Measurements from ENCODE around the gene ZNHIT6. TPM values are rescaled to one million over a fixed set of nuclear protein-coding genes. Genes with fewer than 3 reads are reported as not detected.
A peak's percentile ranks its signal among the peaks of the same experiment; 100 is the strongest.

ZNHIT6 gene
- total RNA-seq, 1 experiment from 2014 or later = 13.4 TPM

- in situ Hi-C loops (cut with HindIII; ENCODE audit: low pct_unique_long_range_greater_than_20kb, low sequenced_read_pairs) = no loop called here
- no peak for DNase-seq (ENCODE audit: low read depth, low spot score)
These were observed 69.8 kb downstream of the ZNHIT6 start for GRCh38 chr1:85638412-85638811.

GRCh38 chr1:85630493-85630892 is 77.7 kb downstream of the ZNHIT6 start:
- DNase-seq (ENCODE audit: low read depth, low spot score) = no peak
- in situ Hi-C loops (cut with HindIII; ENCODE audit: low pct_unique_long_range_greater_than_20kb, low sequenced_read_pairs) = no loop called here

- no peak for DNase-seq (ENCODE audit: low read depth, low spot score)
- in situ Hi-C loops (cut with HindIII; ENCODE audit: low pct_unique_long_range_greater_than_20kb, low sequenced_read_pairs) = no loop called here
These were observed 78.7 kb downstream of the ZNHIT6 start for GRCh38 chr1:85629532-85629920.

- in situ Hi-C loops (cut with HindIII; ENCODE audit: low pct_unique_long_range_greater_than_20kb, low sequenced_read_pairs) = no loop called here
- no peak for DNase-seq (ENCODE audit: low read depth, low spot score)
These were observed 79.3 kb downstream of the ZNHIT6 start for GRCh38 chr1:85628791-85629531.

- in situ Hi-C loops (cut with HindIII; ENCODE audit: low pct_unique_long_range_greater_than_20kb, low sequenced_read_pairs) = no loop called here
- no peak for DNase-seq (ENCODE audit: low read depth, low spot score)
These were observed 81.4 kb downstream of the ZNHIT6 start for GRCh38 chr1:85626818-85627217.

- in situ Hi-C loops (cut with HindIII; ENCODE audit: low pct_unique_long_range_greater_than_20kb, low sequenced_read_pairs) = no loop called here
- DNase-seq (ENCODE audit: low read depth, low spot score) = no peak
These were observed 83.9 kb downstream of the ZNHIT6 start for GRCh38 chr1:85624361-85624760.

GRCh38 chr1:85623061-85623471 is 85.2 kb downstream of the ZNHIT6 start:
- DNase-seq (ENCODE audit: low read depth, low spot score) = peak; percentile 91
- in situ Hi-C loops (cut with HindIII; ENCODE audit: low pct_unique_long_range_greater_than_20kb, low sequenced_read_pairs) = no loop called here

- no peak for DNase-seq (ENCODE audit: low read depth, low spot score)
- in situ Hi-C loops (cut with HindIII; ENCODE audit: low pct_unique_long_range_greater_than_20kb, low sequenced_read_pairs) = no loop called here
These were observed 86.8 kb downstream of the ZNHIT6 start for GRCh38 chr1:85621430-85621829.

- DNase-seq (ENCODE audit: low read depth, low spot score) = no peak
- in situ Hi-C loops (cut with HindIII; ENCODE audit: low pct_unique_long_range_greater_than_20kb, low sequenced_read_pairs) = no loop called here
These were observed 90.6 kb downstream of the ZNHIT6 start for GRCh38 chr1:85617633-85618100.

- DNase-seq (ENCODE audit: low read depth, low spot score) = no peak
- in situ Hi-C loops (cut with HindIII; ENCODE audit: low pct_unique_long_range_greater_than_20kb, low sequenced_read_pairs) = no loop called here
These were observed 91.5 kb downstream of the ZNHIT6 start for GRCh38 chr1:85616736-85617135.

- in situ Hi-C loops (cut with HindIII; ENCODE audit: low pct_unique_long_range_greater_than_20kb, low sequenced_read_pairs) = no loop called here
- no peak for DNase-seq (ENCODE audit: low read depth, low spot score)
These were observed 91.9 kb downstream of the ZNHIT6 start for GRCh38 chr1:85616364-85616705.

- in situ Hi-C loops (cut with HindIII; ENCODE audit: low pct_unique_long_range_greater_than_20kb, low sequenced_read_pairs) = no loop called here
- DNase-seq (ENCODE audit: low read depth, low spot score) = no peak
These were observed 92.5 kb downstream of the ZNHIT6 start for GRCh38 chr1:85615586-85616363.

- in situ Hi-C loops (cut with HindIII; ENCODE audit: low pct_unique_long_range_greater_than_20kb, low sequenced_read_pairs) = no loop called here
- peak; percentile 80 for DNase-seq (ENCODE audit: low read depth, low spot score)
These were observed 95.4 kb downstream of the ZNHIT6 start for GRCh38 chr1:85612704-85613361.

GRCh38 chr1:85611856-85612255 is 96.4 kb downstream of the ZNHIT6 start:
- DNase-seq (ENCODE audit: low read depth, low spot score) = peak; percentile 43
- in situ Hi-C loops (cut with HindIII; ENCODE audit: low pct_unique_long_range_greater_than_20kb, low sequenced_read_pairs) = no loop called here

GRCh38 chr1:85611425-85611824 is 96.8 kb downstream of the ZNHIT6 start:
- in situ Hi-C loops (cut with HindIII; ENCODE audit: low pct_unique_long_range_greater_than_20kb, low sequenced_read_pairs) = no loop called here
- DNase-seq (ENCODE audit: low read depth, low spot score) = no peak

- no peak for DNase-seq (ENCODE audit: low read depth, low spot score)
- in situ Hi-C loops (cut with HindIII; ENCODE audit: low pct_unique_long_range_greater_than_20kb, low sequenced_read_pairs) = no loop called here
These were observed 98.3 kb downstream of the ZNHIT6 start for GRCh38 chr1:85609976-85610375.

GRCh38 chr1:85608851-85609250 is 99.4 kb downstream of the ZNHIT6 start:
- no peak for DNase-seq (ENCODE audit: low read depth, low spot score)
- in situ Hi-C loops (cut with HindIII; ENCODE audit: low pct_unique_long_range_greater_than_20kb, low sequenced_read_pairs) = no loop called here

- in situ Hi-C loops (cut with HindIII; ENCODE audit: low pct_unique_long_range_greater_than_20kb, low sequenced_read_pairs) = no loop called here
- no peak for DNase-seq (ENCODE audit: low read depth, low spot score)
These were observed 100.3 kb downstream of the ZNHIT6 start for GRCh38 chr1:85607921-85608265.

Data from SK-MEL-5 (cell line).